Measurements from ENCODE around the gene CDH23.

CDH23 gene

DNA sequence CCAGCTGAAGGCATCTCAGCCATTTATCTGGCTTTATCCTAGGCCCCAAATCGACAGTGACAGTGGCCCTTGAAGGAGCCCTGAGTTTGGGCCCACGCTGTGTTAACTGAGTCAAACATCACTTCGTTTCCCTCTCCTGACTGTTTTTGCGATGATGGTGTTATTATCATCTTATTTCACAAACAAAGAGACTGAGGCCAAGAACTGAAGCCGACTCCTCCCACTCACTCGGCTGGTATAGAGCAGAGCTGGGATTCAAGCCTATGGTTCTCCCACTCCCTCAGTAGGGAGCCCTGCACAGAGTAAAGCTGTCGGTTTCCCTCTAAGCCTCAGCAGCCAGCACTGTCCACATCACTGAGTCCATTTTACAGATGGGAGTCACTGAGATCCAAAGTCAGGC, 141.0 kb downstream of the CDH23 start:
- TF ChIP-seq CTCF (IDR thresholded peaks at IDR 0.05; ENCODE audit: control insufficient read depth, insufficient read depth, low read depth, low read length, missing control alignments), result no peak
- H3K4me3 ChIP-seq (ENCODE audit: control insufficient read depth, low read depth, low read length), result no peak overlapping the region
- no peak for DNase-seq (ENCODE audit: low read depth)

GRCh38 chr10:71538608-71539260, 142.0 kb downstream of the CDH23 start:
- DNase-seq (ENCODE audit: low read depth), result no peak
- TF ChIP-seq CTCF (IDR thresholded peaks at IDR 0.05; ENCODE audit: control insufficient read depth, insufficient read depth, low read depth, low read length, missing control alignments), result no peak
- no peak overlapping the region for H3K4me3 ChIP-seq (ENCODE audit: control insufficient read depth, low read depth, low read length)

DNA sequence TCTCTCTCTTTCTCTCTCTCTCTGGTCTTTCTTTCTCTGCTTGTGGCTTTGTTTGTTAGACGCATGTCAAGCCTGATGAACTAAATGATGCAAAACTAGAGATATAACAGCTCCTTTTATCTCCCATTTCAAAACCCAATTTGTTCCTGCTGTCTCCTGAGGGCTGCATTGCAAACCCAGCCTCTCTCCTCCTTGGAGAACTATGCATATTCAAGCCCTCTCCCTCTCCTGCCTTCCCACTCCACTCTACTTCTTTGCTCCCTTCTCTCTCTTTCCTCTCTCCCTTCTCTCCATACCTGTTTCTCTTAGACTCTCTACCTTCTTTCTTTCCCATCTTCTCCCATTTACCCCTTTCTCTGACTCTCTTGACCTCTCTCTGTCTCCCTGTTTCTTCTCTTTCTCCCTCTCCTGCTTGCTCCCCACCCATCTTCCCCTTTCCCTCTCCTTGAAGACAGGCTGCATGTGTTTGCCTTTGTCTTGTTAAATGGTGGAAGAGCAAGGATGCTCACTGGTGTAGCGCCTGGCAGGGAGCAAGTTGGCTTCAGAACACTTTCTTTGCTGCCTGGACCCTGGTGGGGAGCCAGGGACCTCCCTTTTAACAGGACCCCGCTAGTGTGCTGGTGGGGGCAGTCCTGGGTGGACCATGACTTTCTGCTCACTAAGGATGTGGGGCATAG, 142.9 kb downstream of the CDH23 start:
- no peak for DNase-seq (ENCODE audit: low read depth)
- TF ChIP-seq CTCF (IDR thresholded peaks at IDR 0.05; ENCODE audit: control insufficient read depth, insufficient read depth, low read depth, low read length, missing control alignments), result no peak
- H3K4me3 ChIP-seq (ENCODE audit: control insufficient read depth, low read depth, low read length), result no peak overlapping the region

- TF ChIP-seq CTCF (IDR thresholded peaks at IDR 0.05; ENCODE audit: control insufficient read depth, insufficient read depth, low read depth, low read length, missing control alignments), result no peak
- H3K4me3 ChIP-seq (ENCODE audit: control insufficient read depth, low read depth, low read length), result no peak overlapping the region
- DNase-seq (ENCODE audit: low read depth), result no peak
Measured at GRCh38 chr10:71542478-71542877, 145.8 kb downstream of the CDH23 start.

DNA sequence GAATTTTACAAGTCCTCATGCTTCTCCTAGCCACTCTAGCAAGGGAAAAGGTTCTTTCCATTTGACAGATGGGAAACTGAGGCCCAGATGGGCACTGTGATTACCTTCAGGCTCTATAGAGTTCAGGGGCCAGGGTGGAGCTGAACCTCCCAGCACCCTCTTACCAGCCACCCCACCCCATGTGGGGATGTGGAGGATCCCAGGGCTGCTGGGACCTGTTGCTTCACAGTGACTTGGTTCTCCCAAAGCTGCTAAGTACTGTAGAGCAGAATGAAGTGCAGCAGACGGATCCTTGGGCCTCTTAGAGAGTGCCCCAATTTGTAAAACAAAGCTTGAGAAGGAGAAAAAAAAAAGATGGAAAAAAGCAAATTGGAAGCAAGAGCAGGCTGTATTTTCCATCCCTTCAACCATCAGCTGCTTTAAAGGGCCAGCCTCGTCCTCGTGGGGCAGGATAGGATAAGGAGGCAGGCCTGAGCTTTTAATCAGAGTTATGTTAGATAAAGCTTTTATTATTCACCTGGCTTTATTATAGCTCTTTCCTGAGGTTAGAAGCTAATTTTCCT, 147.0 kb downstream of the CDH23 start:
- TF ChIP-seq CTCF (IDR thresholded peaks at IDR 0.05; ENCODE audit: control insufficient read depth, insufficient read depth, low read depth, low read length, missing control alignments), result no peak
- no peak overlapping the region for H3K4me3 ChIP-seq (ENCODE audit: control insufficient read depth, low read depth, low read length)
- no peak for DNase-seq (ENCODE audit: low read depth)

GRCh38 chr10:71545001-71545400, 148.3 kb downstream of the CDH23 start:
- TF ChIP-seq CTCF (IDR thresholded peaks at IDR 0.05; ENCODE audit: control insufficient read depth, insufficient read depth, low read depth, low read length, missing control alignments), result no peak
- no peak for DNase-seq (ENCODE audit: low read depth)
- H3K4me3 ChIP-seq (ENCODE audit: control insufficient read depth, low read depth, low read length), result no peak overlapping the region
